Lower leg skin (tissue), 4 donors: ENCODE results near the gene NUAK1. TPM values are rescaled to one million over a fixed set of nuclear protein-coding genes. Genes with fewer than 3 reads are reported as not detected.

Source experiments
- DNase-seq, 2 donors: peaks; one replicate each; pipeline ENCODE4 v3.0.0-alpha.2; 2019; ENCODE audit warnings: low spot score in 2 of 2
- H3K4me3 ChIP-seq: fragments of 200-600 bp; sonication (generic); 2 replicates; pipeline ENCODE4 v1.5.1; 2017; ENCODE audit warnings: mild to moderate bottlenecking, low read depth; ENCODE audit not compliant: poor library complexity, severe bottlenecking
- POLR2A ChIP-seq, 2 donors: fragments of 450-650 bp; IDR thresholded peaks; one replicate each; pipeline ENCODE4 v1.6.1; 2016 to 2017; ENCODE audit warnings: antibody characterized with exemption in 2 of 2, mild to moderate bottlenecking in 1 of 2, moderate library complexity in 1 of 2
- WGBS, 2 donors: methylation state at CpG; one replicate each; pipeline ENCODE4 v1.1.5; 2018; 5-methylcytosine and 5-hydroxymethylcytosine counted together
- intact Hi-C: fragments of 100-400 bp; cut with DNase I; formaldehyde crosslinking; loops from one replicate; pipeline ENCODE4 v1.15.0; 2023; ENCODE audit warnings: low total_unique reads
- total RNA-seq, 4 donors: library from RNA; depleted of rRNA; stranded (reverse); fragments of >200 nt; gene quantifications; one replicate each; pipeline ENCODE4 v1.1.0, GENCODE V29; 2016
- TF ChIP-seq, protein P1 (sequence below), 3 donors: fragments of 450-650 bp; IDR thresholded peaks; one replicate each; pipeline ENCODE4 v1.5.1; 2016; ENCODE audit warnings: antibody characterized with exemption in 3 of 3, mild to moderate bottlenecking in 3 of 3, moderate library complexity in 2 of 3

NUAK1 gene
- total RNA-seq, 4 donors from 2014 or later, result 23.9 to 66.1 (median 42.3) TPM

GRCh38 chr12:106035421-106035820, 103.3 kb downstream of the NUAK1 start:
- no peak overlapping the region for H3K4me3 ChIP-seq
- 58 to 67% methylated on average over 5 of the region's 5 CpGs for WGBS, 2 donors
- DNase-seq, result no peak
- intact Hi-C loops, result no loop called here
- TF ChIP-seq, protein P1, sequence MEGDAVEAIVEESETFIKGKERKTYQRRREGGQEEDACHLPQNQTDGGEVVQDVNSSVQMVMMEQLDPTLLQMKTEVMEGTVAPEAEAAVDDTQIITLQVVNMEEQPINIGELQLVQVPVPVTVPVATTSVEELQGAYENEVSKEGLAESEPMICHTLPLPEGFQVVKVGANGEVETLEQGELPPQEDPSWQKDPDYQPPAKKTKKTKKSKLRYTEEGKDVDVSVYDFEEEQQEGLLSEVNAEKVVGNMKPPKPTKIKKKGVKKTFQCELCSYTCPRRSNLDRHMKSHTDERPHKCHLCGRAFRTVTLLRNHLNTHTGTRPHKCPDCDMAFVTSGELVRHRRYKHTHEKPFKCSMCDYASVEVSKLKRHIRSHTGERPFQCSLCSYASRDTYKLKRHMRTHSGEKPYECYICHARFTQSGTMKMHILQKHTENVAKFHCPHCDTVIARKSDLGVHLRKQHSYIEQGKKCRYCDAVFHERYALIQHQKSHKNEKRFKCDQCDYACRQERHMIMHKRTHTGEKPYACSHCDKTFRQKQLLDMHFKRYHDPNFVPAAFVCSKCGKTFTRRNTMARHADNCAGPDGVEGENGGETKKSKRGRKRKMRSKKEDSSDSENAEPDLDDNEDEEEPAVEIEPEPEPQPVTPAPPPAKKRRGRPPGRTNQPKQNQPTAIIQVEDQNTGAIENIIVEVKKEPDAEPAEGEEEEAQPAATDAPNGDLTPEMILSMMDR (IDR thresholded peaks at IDR 0.05), result no peak
- no peak for TF ChIP-seq POLR2A (IDR thresholded peaks at IDR 0.05)

DNA sequence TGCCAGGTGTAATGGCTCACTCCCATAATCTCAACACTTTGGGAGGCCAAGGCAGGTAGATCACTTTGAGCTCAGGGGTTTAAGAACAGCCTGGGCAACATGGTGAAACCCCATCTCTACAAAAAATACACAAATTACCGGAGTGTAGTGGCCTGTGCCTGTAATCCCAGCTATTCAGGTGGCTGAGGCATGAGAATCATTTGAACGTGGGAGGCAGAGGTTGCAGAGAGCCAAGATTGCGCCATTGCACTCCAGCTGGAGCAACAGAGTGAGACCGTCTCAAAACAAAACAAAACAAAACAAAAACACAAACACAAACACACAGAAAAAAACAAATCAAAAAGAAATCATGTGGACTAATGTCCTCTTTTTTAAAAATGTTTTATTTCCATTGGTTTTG, 104.4 kb downstream of the NUAK1 start:
- DNase-seq, result no peak
- 89 to 90% methylated on average over 4 of the region's 4 CpGs for WGBS, 2 donors
- intact Hi-C loops, result no loop called here
- TF ChIP-seq, protein P1 (IDR thresholded peaks at IDR 0.05), result no peak
- no peak for TF ChIP-seq POLR2A (IDR thresholded peaks at IDR 0.05)
- no peak overlapping the region for H3K4me3 ChIP-seq

DNA sequence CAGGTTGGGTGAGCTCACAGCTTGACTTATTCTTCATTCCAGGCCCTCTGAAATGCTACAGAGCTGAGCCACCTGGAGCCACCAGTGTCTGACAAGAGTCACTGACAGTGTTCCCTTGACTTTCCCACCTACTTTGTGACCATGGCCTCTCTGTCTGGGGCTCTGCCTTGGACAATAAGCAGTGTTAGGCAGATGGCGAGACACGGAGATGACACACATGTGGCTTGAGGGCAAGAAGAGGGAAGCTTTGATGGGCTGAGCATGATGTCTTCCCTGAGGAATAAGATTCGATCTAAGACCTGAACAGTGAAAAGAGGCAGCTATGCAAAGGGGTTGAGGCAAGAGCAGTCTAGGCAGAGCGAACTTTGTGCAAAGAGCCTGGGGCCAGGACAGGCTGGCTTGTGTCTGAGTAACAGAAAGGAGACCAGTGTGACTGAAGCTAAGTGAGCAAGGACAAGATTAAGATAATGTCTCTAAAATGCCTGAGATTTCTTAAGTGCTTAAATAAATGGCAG, 105.5 kb downstream of the NUAK1 start:
- intact Hi-C loops, result no loop called here
- no peak for DNase-seq
- H3K4me3 ChIP-seq, result no peak overlapping the region
- TF ChIP-seq POLR2A (IDR thresholded peaks at IDR 0.05), result no peak
- TF ChIP-seq, protein P1 (IDR thresholded peaks at IDR 0.05), result no peak
- 65 to 72% methylated on average over 4 of the region's 4 CpGs for WGBS, 2 donors

DNA sequence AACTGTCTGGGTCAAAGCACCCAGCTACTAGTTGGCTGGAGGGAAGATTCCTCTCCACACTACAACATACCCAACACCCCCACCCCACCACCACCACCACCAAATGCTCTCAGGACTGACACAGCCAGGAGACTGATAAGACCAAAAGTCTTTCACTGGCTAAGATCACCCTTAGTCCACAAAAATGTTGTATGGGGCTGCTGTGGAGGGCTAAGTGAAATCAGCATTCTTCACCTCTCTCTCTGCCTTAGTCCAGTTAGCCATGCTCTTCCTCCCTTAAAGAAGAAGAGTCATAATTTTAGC, 106.2 kb downstream of the NUAK1 start:
- DNase-seq, result no peak
- TF ChIP-seq POLR2A (IDR thresholded peaks at IDR 0.05), result no peak
- TF ChIP-seq, protein P1 (IDR thresholded peaks at IDR 0.05), result no peak
- intact Hi-C loops, result no loop called here
- no peak overlapping the region for H3K4me3 ChIP-seq

GRCh38 chr12:106031761-106032622, 106.8 kb downstream of the NUAK1 start:
- no peak for DNase-seq
- 72 to 73% methylated on average over 4 of the region's 4 CpGs for WGBS, 2 donors
- H3K4me3 ChIP-seq, result no peak overlapping the region
- TF ChIP-seq, protein P1 (IDR thresholded peaks at IDR 0.05), result no peak
- TF ChIP-seq POLR2A (IDR thresholded peaks at IDR 0.05), result no peak
- intact Hi-C loops, result no loop called here
